Raji (cell line): ENCODE measurements around the gene NPY.

Experiments used
- POLR2A ChIP-seq: IDR thresholded peaks from 2 replicates; pipeline ENCODE4 v1.6.1; 2011; ENCODE audit warnings: low read depth, low read length, control low read depth; ENCODE audit not compliant: insufficient read depth

The NPY gene

DNA sequence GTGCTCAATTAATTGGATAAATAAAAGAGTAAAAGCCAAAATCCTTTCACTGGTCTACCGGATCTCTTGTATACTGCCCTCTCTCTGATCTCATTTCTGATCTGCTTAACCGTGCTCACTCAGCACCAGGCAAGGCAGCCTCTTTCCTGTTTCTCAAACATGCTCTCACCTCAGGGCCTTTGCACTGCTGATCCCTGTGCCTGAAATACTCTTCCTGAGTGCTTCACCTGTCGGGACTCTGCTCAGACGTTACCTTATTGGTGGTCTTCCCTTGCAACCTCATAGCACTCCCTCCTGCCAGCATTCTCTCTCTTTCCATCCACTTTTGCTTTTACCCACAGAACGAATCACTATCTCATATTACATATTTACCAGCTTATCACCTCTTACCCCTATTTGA, 55.6 kb downstream of the NPY start:
- TF ChIP-seq POLR2A = no peak

DNA sequence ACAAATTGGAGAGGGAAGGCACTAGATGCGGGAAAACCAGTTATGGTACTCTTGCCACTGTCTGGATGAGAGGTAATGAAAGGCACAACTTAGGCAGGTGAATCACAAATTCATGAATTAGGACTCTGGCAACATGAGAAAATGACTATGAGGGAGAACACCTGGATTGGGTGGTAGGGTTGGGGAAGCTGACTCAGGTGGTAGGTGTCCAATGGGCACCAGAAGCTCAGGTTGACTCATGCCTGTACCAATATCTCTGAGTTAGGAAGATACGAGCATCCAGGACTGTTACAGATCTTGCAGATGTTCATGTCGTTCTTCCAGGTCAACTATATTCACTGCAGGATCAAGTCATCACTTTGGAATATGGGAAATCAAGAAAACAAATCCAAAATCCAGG, 56.7 kb downstream of the NPY start:
- no peak for TF ChIP-seq POLR2A
